ENCODE results near the gene OR2D2. TPM values are rescaled to one million over a fixed set of nuclear protein-coding genes. Genes with fewer than 3 reads are reported as not detected.
A peak's percentile ranks its signal among the peaks of the same experiment; 100 is the strongest.
"Not testable (repeated sequence)": the region's sequence is repeated elsewhere in the genome, so short reads cannot be mapped to it uniquely, and the experiment has no call there.

The OR2D2 gene
- total RNA-seq, 1 experiment from 2014 or later = 0.11 TPM

- Histone ChIP-seq H3F3A (ENCODE audit: low read length, unreplicated experiment) (no peaks in the 10 kb centered on the region), H3K9me3 (ENCODE audit: low read length) (no peaks in the 10 kb centered on the region), H3K4me2 (ENCODE audit: low read length) (no peak overlapping the region), H2AFZ (ENCODE audit: low read length) (no peak overlapping the region), H3K9ac (ENCODE audit: low read length) (no peak overlapping the region), H3K9me2 (replicated peaks; ENCODE audit: low read length) (no peaks in the 10 kb centered on the region), H3K36me3 (ENCODE audit: low read depth, low read length) (no peaks in the 10 kb centered on the region), H3K27me3 (ENCODE audit: low read length) (peaks cover 7% of the 10 kb centered on the region; the same call in 1 of the 2 replicates), H3K79me2 (ENCODE audit: low read length) (no peaks in the 10 kb centered on the region), H3K27ac (ENCODE audit: low read length) (no peak overlapping the region), H4K20me1 (ENCODE audit: low read length) (no peaks in the 10 kb centered on the region), H3K4me3 (ENCODE audit: low read length) (no peak overlapping the region), H3K4me1 (ENCODE audit: insufficient read depth, low read length) (no peaks in the 10 kb centered on the region)
- intact Hi-C loops (cut with micrococcal nuclease) = no loop called here
- no TSS peak for BruUV-seq (replicated peaks)
- POLR2A ChIA-PET (ENCODE audit: unreplicated experiment) = no interaction called here
- CTCF ChIA-PET = no interaction called here
- TF ChIP-seq EZH2 (IDR thresholded peaks at IDR 0.05; ENCODE audit: low read length, unreplicated experiment) (no peak), EZH2phosphoT487 (IDR thresholded peaks at IDR 0.05; ENCODE audit: borderline replicate concordance, low read length) (no peak)
- TF ChIP-seq, protein P1, sequence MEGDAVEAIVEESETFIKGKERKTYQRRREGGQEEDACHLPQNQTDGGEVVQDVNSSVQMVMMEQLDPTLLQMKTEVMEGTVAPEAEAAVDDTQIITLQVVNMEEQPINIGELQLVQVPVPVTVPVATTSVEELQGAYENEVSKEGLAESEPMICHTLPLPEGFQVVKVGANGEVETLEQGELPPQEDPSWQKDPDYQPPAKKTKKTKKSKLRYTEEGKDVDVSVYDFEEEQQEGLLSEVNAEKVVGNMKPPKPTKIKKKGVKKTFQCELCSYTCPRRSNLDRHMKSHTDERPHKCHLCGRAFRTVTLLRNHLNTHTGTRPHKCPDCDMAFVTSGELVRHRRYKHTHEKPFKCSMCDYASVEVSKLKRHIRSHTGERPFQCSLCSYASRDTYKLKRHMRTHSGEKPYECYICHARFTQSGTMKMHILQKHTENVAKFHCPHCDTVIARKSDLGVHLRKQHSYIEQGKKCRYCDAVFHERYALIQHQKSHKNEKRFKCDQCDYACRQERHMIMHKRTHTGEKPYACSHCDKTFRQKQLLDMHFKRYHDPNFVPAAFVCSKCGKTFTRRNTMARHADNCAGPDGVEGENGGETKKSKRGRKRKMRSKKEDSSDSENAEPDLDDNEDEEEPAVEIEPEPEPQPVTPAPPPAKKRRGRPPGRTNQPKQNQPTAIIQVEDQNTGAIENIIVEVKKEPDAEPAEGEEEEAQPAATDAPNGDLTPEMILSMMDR (conservative IDR thresholded peaks at IDR 0.05; ENCODE audit: low read depth, low read length) = no peak
- DNase-seq (peak; percentile 1), ATAC-seq (no peak)
Observed at GRCh38 chr11:6894097-6894496, 1.8 kb upstream of the OR2D2 start.

- H3K9me2 ChIP-seq (replicated peaks; ENCODE audit: low read length) = no peaks in the 10 kb centered on the region
- ATAC-seq = no peak
- H3K4me1 ChIP-seq (ENCODE audit: insufficient read depth, low read length) = no peaks in the 10 kb centered on the region
- H3K27ac ChIP-seq (ENCODE audit: low read length) = no peak overlapping the region
- H3K9ac ChIP-seq (ENCODE audit: low read length) = no peak overlapping the region
- intact Hi-C loops (cut with micrococcal nuclease) = no loop called here
- H3K4me2 ChIP-seq (ENCODE audit: low read length) = no peak overlapping the region
- CTCF ChIA-PET = no interaction called here
- H3F3A ChIP-seq (ENCODE audit: low read length, unreplicated experiment) = no peaks in the 10 kb centered on the region
- no peaks in the 10 kb centered on the region for H3K27me3 ChIP-seq (ENCODE audit: low read length)
- DNase-seq = no peak
- H3K9me3 ChIP-seq (ENCODE audit: low read length) = no peaks in the 10 kb centered on the region
- H2AFZ ChIP-seq (ENCODE audit: low read length) = no peak overlapping the region
- H3K36me3 ChIP-seq (ENCODE audit: low read depth, low read length) = no peaks in the 10 kb centered on the region
- H3K4me3 ChIP-seq (ENCODE audit: low read length) = no peak overlapping the region
- no TSS peak for BruUV-seq (replicated peaks)
- no peaks in the 10 kb centered on the region for H4K20me1 ChIP-seq (ENCODE audit: low read length)
- TF ChIP-seq EZH2phosphoT487 (IDR thresholded peaks at IDR 0.05; ENCODE audit: borderline replicate concordance, low read length) (no peak), EZH2 (IDR thresholded peaks at IDR 0.05; ENCODE audit: low read length, unreplicated experiment) (no peak)
- TF ChIP-seq, protein P1 (conservative IDR thresholded peaks at IDR 0.05; ENCODE audit: low read depth, low read length) = no peak
- no peaks in the 10 kb centered on the region for H3K79me2 ChIP-seq (ENCODE audit: low read length)
- POLR2A ChIA-PET (ENCODE audit: unreplicated experiment) = no interaction called here
Observed at GRCh38 chr11:6889835-6890234, 2.5 kb downstream of the OR2D2 start.

GRCh38 chr11:6888830-6889229, 3.5 kb downstream of the OR2D2 start:
- no TSS peak for BruUV-seq (replicated peaks)
- no peaks in the 10 kb centered on the region for H3K9me2 ChIP-seq (replicated peaks; ENCODE audit: low read length)
- DNase-seq (no peak), ATAC-seq (no peak)
- H3K4me1 ChIP-seq (ENCODE audit: insufficient read depth, low read length) = no peaks in the 10 kb centered on the region
- no peaks in the 10 kb centered on the region for H3K9me3 ChIP-seq (ENCODE audit: low read length)
- TF ChIP-seq EZH2 (IDR thresholded peaks at IDR 0.05; ENCODE audit: low read length, unreplicated experiment) = no peak
- TF ChIP-seq, protein P1 (conservative IDR thresholded peaks at IDR 0.05; ENCODE audit: low read depth, low read length) = no peak
- no peak for TF ChIP-seq EZH2phosphoT487 (IDR thresholded peaks at IDR 0.05; ENCODE audit: borderline replicate concordance, low read length)
- no peak overlapping the region for H3K4me2 ChIP-seq (ENCODE audit: low read length)
- intact Hi-C loops (cut with micrococcal nuclease) = no loop called here
- no peak overlapping the region for H3K4me3 ChIP-seq (ENCODE audit: low read length)
- ChIA-PET POLR2A (ENCODE audit: unreplicated experiment) (interaction anchor here (0.6 kb wide), 1 partner anchor 13 kb away, joined by 4 read pairs; no protein-coding TSS in a partner anchor), CTCF (no interaction called here)
- H3F3A ChIP-seq (ENCODE audit: low read length, unreplicated experiment) = no peaks in the 10 kb centered on the region
- H2AFZ ChIP-seq (ENCODE audit: low read length) = no peak overlapping the region
- no peaks in the 10 kb centered on the region for H3K36me3 ChIP-seq (ENCODE audit: low read depth, low read length)
- H3K27me3 ChIP-seq (ENCODE audit: low read length) = no peaks in the 10 kb centered on the region
- H3K27ac ChIP-seq (ENCODE audit: low read length) = no peak overlapping the region
- no peaks in the 10 kb centered on the region for H4K20me1 ChIP-seq (ENCODE audit: low read length)
- H3K79me2 ChIP-seq (ENCODE audit: low read length) = no peaks in the 10 kb centered on the region
- H3K9ac ChIP-seq (ENCODE audit: low read length) = no peak overlapping the region

- H2AFZ ChIP-seq (ENCODE audit: low read length); H4K20me1 ChIP-seq (ENCODE audit: low read length); POLR2A ChIA-PET (ENCODE audit: unreplicated experiment); H3K36me3 ChIP-seq (ENCODE audit: low read depth, low read length); intact Hi-C loops (cut with micrococcal nuclease); H3K27ac ChIP-seq (ENCODE audit: low read length); H3K9me2 ChIP-seq (replicated peaks; ENCODE audit: low read length); H3K9me3 ChIP-seq (ENCODE audit: low read length); CTCF ChIA-PET; DNase-seq; H3K79me2 ChIP-seq (ENCODE audit: low read length); H3K4me1 ChIP-seq (ENCODE audit: insufficient read depth, low read length); BruUV-seq (replicated peaks); H3F3A ChIP-seq (ENCODE audit: low read length, unreplicated experiment); H3K9ac ChIP-seq (ENCODE audit: low read length); H3K4me3 ChIP-seq (ENCODE audit: low read length); H3K4me2 ChIP-seq (ENCODE audit: low read length); ATAC-seq; H3K27me3 ChIP-seq (ENCODE audit: low read length): not testable (repeated sequence)
Observed at GRCh38 chr11:6887711-6888110, 4.6 kb downstream of the OR2D2 start.
